ENCODE results near the gene CDC5L.

CDC5L gene

GRCh38 chr6:44477293-44477894 is 89.9 kb downstream of the CDC5L start:
- no peak for DNase-seq

DNA sequence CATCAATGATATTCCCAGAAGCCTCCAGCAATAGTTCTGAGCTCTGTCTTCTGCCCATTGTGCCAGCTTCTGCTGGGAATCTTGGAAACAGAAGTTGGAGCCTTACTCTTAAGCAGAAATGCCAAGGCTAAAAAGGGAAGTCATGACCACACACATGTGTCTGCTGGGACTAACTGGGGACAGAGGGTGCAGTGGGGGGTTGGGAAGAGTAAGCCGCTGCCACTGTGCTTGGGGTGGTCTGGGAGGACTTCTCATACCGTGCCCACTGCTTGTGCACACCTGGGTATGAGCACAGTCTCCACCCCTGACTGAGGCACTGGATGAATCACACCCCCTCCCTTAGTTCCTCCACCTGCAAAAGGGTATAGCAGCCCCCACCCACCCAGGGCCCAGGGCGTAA is 90.7 kb downstream of the CDC5L start:
- DNase-seq = no peak

DNA sequence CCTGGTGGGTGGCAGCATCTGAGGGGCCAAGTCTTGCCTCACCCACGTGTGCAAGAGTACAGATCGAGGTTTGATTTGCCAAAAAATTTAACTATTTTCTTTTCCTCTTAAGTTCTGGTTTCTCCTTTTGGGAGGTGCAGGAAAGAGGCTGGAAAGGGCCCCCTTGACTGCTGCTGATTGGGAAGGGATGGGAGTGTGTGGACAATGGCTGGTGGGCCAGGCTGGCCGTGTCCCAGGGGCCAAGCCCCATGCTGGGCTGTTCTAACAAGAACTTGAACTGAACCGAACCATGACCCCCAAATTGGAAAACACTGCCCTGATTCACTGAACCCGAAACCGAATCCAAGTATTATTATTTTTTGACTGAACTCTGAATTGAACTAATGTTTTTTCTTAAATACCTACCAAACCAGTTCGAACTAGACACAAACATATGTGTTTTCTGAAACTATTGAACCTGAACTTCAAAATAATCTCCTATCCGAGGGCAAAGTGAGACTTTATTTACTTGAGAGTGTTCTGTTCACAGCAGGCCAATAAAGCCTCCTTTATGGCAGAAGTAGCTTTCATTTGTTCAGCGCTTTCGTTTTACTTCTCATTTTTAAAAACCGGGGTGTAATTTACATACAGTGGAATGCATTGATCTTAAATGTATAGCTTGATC is 91.2 kb downstream of the CDC5L start:
- no peak for DNase-seq

DNA sequence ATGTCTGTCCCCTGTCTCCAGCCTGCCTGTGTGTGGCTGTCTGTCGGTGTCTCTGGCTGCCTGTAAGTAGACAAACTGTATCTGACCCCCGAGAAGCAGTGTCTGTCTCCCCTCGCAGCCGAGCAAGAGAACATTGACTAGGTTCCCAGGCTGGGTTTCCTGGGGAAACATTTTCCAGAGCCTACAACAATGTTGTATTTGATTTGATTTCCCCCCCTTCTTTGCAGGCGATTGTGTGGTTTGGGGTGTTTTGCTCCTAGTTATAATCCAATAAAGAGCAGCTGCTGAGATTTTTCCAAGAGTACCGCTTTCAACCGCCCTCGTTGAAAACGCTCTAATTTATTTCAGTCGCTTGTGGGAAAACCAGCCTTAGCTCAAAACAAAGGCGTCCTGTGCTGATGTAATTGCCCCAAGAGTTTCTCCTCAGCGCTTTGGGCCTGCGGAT is 92.6 kb downstream of the CDC5L start:
- DNase-seq = no peak

GRCh38 chr6:44481056-44481455 is 93.5 kb downstream of the CDC5L start:
- DNase-seq = no peak

DNA sequence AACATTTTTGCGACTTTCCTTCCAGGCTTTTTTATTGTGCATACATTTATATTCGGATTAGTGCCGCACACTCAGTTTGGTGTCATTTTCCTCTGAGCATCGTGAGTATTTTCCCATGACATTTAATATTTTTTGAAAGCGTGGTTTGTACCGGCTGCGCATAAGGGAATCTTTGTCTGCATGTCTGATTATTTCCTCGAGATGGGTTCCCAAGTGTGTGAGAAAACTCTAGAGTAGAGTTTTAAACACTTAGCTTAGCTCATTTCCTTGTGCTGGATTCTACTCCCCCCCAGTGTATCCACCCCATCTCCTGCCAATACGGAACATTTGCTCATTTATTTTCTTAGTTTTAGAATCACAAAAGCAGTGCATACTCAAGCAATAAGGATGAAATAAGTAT is 94.3 kb downstream of the CDC5L start:
- no peak for DNase-seq

- no peak for DNase-seq
Observed at GRCh38 chr6:44485601-44486401, 98.3 kb downstream of the CDC5L start.

GRCh38 chr6:44487002-44487401 is 99.5 kb downstream of the CDC5L start:
- DNase-seq = no peak

GRCh38 chr6:44487586-44487985 is 100.1 kb downstream of the CDC5L start:
- DNase-seq = no peak

DNA sequence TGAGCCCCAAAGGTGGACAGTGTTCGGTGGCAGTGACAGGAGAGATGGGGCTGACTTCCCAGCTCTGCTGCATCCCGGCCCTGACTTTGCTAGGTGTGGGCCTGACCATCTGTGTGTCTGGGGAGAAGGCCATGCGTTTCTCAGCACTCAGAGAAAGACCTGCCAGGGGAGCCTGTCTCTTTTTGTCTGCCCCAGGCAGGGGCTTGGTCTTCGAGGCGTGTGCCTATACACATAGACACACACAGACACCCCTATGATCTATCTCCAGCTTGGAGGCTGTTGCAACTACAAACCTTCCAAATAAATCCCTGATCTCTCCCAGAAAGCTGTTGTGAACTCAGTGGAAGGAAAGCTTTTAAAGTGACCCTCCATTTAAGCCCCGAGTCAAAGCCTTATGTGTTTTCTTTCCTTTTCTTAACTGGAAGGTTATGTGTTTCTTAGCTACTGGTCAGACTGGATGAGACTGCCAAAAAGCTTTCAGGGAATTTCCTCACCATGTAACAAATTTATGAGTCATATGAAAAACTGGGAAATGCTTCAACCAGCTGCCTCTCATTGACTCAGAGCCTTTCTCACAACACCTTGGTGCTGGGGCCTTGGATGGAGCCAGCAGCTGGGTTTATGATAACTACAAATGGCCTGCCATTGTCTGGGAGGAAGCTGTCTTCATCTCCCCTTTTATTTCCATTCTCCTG is 102.6 kb downstream of the CDC5L start:
- DNase-seq = no peak

GRCh38 chr6:44493132-44493531 is 105.6 kb downstream of the CDC5L start:
- no peak for DNase-seq

GRCh38 chr6:44493593-44493992 is 106.1 kb downstream of the CDC5L start:
- DNase-seq = no peak

DNA sequence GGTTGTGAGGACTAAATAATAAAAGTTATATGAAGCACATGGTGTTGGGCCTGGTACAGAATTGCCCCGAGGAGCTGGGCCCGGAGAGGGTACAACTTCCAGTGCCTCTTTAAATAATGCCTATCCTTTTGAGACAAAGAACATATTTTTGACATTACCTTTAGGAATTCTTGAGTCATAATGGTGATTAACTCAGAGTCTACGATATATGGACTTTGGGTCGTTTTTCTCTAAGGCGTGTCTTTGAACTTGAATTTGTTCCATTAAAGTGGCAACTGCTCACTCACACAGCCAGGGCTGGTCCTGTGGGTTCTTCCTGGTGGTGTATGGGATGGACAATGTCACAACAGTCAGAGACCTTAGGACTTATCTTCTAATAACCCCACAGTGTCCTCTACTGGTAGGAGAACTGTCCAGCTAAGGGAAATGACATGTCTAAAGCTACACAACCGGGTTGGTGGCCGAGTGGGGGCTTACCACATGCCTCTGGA is 106.5 kb downstream of the CDC5L start:
- DNase-seq = no peak

DNA sequence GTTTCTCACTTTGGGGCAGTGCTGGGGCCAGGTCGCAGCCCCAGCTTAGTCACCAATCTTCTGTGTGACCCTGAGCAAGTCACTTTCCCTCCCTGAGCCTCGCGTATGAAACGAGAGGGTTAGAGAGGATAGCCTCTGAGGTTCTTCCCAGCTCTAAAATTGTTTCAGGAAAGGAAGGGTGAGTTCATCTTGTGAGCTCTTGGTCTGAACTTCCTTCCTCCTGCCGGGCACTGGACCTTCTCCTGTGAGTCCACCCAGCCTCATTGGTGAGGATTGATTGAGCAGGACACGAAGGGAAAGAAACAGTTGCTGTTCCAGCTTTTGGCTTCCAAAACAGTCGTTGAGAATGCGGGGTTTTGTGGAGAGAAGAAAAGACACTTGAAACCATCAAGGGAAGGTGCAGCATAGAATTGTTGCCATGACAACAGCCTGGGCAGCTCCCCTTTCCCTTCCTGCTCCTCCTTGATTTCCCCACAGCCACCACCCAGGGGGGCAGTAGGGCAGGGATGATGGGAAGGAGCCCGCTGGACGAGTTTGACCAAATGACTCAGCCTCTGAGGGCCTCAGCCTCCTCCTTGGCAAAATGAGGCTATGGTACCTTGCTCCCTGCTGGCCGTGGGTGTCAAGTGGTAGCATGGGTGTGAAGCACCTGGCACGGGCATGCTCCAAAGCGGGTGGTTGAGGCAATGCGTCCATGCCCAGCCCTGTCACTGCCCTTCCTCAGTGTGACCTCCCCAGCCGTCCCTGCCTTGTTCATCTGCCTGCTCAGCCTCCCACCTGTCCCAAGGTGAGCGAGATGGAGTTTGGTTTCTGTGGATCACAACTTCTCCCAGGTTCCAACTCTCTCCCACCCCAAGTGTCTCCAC is 107.8 kb downstream of the CDC5L start:
- no peak for DNase-seq

GRCh38 chr6:44496665-44497369 is 109.3 kb downstream of the CDC5L start:
- DNase-seq = no peak

- DNase-seq = no peak
Observed at GRCh38 chr6:44497807-44498206, 110.3 kb downstream of the CDC5L start.

DNA sequence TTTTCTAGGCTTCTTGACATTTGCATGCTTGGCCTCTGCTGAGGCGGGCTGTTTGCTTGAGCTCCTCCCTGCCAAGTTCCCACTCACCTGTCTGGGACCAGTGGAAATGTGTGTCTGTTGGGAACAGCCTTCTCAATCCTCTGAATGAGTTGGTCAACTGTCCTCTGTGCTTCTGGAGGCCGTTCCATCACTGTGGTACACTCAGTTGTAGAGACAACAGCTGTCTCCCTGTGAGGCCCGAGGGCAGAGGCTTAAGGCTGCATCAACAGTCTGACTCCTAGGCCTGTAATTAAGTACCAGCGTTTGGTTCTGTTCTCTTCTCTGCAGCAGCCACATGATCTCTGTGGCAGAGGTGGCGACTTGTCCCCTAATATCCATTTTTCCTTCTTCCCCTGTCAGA is 110.9 kb downstream of the CDC5L start:
- no peak for DNase-seq

- DNase-seq = no peak
Observed at GRCh38 chr6:44499609-44500008, 112.1 kb downstream of the CDC5L start.
